GM19455 (cell line): ENCODE results near the gene LBX2.

Source experiments
- ATAC-seq: cut with Tn5 transposase; IDR thresholded peaks from one replicate; pipeline ENCODE4 v1.9.1; 2021; ENCODE audit not compliant: unreplicated experiment

LBX2 gene, protein sequence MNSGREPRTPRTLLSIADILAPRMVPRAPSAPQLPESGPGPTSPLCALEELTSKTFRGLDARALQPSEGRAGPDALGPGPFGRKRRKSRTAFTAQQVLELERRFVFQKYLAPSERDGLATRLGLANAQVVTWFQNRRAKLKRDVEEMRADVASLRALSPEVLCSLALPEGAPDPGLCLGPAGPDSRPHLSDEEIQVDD

DNA sequence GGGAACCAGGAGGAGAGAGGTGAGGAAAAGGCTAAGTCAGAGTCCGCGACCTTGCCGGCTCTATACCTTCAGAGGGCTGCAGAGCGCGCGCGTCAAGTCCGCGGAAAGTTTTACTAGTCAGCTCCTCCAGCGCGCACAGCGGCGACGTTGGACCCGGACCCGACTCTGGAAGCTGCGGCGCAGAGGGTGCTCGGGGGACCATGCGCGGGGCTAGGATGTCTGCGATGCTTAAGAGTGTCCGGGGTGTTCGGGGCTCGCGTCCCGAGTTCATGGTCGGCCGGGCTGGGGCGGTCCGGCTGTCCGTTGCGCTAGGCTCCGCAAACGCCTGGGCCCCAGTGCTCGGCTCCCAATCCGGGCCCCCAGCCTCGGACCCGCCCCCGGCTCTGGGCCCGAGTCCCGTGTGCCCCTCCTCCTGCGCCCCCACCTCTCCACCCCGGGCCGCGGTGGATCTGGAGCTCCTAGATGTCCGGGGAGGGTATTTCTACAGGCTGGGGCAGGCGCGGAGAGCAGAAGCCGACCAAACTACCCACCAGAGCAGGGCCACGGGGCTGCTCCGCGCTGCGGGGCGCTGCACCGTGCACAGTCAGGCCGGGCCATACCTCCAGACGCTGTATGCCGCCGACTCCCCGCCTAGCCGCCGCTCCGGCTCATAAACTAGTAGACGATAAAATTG lies at the start of gene LBX2:
Gene LBX2 (minus strand): TSS at position 337 of the 673 bp plus-strand sequence. CDS start 66 bp downstream, at position 271.
- no peak for ATAC-seq

- no peak for ATAC-seq
Measured at GRCh38 chr2:74548285-74548899, 49.0 kb upstream of the LBX2 start.

- no peak for ATAC-seq
Measured at GRCh38 chr2:74546004-74546403, 46.6 kb upstream of the LBX2 start.

DNA sequence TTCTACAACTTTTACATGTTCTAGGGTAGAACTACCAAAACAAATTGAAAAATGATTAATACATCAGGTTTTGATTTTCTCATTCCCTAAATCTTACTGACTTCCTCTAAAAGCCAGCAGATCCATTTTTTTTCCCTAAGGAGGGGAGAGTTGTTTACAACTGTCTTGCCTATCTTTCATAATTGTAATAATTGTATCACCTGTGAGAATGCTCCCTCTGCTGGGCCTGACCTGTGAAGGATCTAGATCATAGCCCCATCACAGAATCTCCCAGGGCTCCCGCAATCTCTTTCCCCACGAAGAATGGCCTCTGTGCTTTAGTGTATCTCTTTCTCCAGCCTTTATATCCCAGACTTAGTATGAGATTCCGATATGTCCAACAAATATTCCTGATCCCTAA lies 45.2 kb upstream of the LBX2 start:
- ATAC-seq, result no peak

DNA sequence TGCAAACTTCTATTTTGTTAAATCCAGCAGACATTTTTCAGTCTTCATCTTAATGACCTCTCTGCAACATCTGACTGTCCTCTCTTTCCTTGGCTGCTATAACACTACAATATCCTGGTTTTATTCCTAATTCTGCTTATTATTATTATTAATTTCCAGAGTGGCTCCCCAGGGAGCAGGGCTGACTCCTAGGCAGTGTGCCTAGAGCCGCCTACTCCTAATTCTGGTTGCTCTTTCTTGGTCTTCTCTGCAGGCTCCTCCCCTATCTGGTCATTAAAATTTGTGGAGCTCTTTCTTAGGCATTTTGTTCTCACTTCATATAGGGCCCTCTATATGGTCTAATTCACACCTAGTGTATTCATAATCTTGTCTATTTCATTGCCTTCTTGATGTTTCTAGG lies 43.6 kb upstream of the LBX2 start:
- ATAC-seq, result no peak

GRCh38 chr2:74540291-74540690 lies 40.9 kb upstream of the LBX2 start:
- no peak for ATAC-seq

GRCh38 chr2:74538881-74539339 lies 39.5 kb upstream of the LBX2 start:
- ATAC-seq, result no peak

GRCh38 chr2:74537140-74537539 lies 37.7 kb upstream of the LBX2 start:
- ATAC-seq, result no peak

DNA sequence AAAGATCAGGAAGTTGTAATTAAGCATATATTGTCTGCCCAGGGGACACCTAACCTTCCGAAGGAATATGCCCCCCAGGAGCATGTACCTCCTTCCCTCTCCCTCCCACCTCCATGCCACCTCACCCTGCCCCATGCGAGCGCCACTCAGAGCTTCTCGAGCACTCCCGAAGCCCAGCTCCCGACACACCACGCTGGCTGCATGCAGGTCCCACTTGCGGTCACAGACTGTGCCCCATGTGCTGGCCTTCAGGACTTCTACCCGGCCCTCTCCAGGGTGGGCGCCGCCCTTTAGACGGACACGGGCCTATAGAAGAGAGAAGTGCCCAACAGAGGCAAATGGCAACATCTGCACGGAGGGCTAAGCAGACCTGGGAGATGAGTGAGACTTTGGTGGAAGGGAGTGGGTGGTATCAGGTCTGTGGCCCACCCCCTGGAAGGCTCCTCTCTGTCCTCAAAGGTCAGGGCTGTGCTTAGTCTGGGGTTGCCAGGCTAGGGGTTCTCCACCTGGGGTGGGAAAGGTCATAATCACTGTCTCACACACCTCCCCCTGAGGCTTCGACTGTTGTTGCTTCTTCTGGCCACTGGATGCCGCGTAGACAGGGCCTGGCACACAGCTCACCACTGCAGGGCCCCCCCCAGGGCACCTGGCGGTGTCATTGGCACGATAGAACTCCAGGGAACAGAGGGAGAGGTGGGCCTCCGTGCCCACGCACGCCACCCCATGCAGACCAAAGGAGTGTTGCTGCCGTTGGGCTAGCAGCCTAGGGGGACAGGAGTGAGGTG lies 37.0 kb upstream of the LBX2 start:
- ATAC-seq, result no peak

DNA sequence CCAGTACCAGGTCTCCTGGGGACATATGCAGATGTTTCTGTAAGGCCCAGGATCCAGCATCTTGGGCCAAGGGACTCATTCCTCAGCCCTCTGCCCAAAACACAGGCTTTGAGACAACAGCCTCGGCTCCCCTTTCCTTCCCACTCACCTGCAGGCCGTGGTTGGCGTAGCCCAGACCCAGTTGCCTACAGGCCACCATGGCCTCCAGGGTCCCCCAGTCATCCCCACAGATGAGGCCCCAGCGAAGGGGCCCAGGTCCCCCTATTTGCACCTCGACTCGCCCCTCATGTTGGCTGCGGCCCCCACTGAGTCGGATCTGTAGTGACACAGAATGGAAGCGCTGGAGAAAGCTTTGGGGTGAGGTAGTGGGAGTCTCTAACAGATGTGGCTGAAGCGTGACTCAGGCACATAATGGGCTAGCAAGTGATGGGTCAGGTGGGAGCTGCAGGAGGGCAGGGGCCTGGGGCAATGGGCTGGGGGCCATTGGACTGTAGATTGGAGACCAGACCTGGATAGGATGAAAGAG lies 36.1 kb upstream of the LBX2 start:
- ATAC-seq, result no peak

- no peak for ATAC-seq
Measured at GRCh38 chr2:74534411-74534810, 35.0 kb upstream of the LBX2 start.

DNA sequence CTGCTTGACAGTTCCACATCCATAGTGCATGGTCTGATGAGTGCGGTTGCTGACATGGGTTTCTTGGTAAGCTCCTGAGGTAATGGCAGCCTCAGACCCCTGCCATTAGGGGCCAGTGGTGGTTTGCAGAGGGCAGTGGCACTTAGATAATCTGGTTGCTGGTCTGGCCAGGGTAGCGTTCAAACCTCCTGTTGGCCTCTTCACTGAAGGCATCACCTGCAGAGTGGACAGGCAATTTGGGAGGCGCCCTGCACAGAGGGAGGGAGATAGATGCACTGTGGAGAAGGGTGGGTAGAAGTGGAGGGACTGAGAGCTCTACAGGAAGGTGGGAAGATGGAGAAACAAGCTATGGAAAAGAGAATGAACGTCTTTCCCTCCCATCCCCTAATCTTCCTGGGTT lies 34.1 kb upstream of the LBX2 start:
- ATAC-seq, result no peak

GRCh38 chr2:74532222-74532621 lies 32.8 kb upstream of the LBX2 start:
- ATAC-seq, result no peak

DNA sequence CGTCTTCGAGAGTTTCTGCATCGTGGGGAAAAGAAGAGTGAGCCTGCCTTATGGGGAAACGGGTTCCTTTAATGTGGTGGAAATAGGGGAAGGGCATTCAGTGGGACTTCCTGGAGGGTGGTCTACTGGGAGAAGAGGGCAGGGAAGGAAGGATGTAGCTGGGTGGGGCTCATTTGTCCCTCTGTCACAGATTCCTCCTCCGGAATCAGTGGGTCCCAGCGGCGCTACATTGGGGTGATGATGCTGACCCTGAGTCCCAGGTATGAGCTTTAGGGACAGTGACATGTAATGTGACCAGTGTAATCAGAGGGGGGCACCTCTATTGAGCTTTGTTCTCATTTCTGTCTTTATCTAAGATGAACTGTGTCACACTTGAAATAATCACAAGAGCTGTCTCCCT lies 32.3 kb upstream of the LBX2 start:
- ATAC-seq, result no peak

DNA sequence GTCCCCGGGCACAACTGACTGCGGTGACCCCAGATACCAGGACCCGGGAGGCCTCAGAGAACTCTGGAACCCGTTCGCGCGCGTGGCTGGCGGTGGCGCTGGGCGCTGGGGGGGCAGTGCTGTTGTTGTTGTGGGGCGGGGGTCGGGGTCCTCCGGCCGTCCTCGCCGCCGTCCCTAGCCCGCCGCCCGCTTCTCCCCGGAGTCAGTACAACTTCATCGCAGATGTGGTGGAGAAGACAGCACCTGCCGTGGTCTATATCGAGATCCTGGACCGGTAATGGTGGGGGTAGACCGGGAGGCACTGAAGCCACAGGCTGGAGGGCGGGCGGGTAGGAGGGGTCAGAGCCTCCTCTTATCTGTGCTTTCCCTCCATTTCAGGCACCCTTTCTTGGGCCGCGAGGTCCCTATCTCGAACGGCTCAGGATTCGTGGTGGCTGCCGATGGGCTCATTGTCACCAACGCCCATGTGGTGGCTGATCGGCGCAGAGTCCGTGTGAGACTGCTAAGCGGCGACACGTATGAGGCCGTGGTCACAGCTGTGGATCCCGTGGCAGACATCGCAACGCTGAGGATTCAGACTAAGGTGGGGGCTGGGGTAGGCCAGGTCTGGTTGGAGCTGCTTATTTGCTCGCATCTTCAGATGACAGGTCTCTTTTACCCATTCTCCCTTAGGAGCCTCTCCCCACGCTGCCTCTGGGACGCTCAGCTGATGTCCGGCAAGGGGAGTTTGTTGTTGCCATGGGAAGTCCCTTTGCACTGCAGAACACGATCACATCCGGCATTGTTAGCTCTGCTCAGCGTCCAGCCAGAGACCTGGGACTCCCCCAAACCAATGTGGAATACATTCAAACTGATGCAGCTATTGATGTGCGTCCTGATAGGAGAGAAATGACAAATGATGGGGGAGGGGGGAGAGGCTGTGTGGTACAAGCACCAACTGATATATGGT lies 31.1 kb upstream of the LBX2 start:
- ATAC-seq, result peak; percentile 20

- peak; percentile 83 for ATAC-seq
Measured at GRCh38 chr2:74529357-74530238, 30.2 kb upstream of the LBX2 start, which contains the start of the genes AUP1 and HTRA2. Gene AUP1, minus strand, starts transcription at chr2:74529706. Its CDS starts 77 bp downstream, at chr2:74529629. Gene HTRA2, plus strand, starts transcription at chr2:74529933. Its CDS starts 74 bp downstream, at chr2:74530007.

DNA sequence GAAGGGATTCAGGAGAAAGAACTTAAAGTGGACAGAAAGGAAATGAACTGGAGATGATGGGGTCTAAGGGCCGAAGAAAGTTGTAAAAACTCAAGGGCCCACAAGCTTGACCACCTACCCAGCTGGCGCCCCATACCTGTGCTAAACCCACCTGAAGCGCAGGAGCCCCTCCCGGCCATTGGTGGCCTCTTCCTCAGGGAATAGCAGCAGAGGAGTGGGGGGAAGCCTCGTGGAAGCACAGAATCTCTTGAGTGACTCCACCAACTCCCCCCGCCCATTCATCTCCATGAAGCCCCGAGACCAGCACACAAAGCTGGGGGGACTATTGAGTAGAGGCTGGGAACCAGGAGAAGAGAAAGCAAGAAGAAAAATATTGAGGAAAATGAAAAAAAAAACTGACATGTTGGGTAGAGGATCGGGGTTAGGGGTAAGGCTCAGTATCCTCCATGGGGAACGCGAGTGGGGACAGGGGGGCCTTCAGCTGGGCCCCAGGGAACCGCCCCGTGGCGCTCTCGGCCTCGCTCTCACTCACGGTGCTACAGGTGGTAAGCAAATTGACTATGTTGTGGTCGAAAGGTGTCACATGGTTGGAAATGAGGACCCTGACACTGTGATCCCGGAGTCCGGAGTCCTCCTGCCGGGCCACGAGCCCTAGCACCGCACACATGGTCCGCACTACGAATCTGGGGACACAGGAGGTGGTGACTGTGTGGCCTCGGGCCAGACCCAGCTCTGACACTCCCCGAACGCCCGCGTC lies 29.4 kb upstream of the LBX2 start:
- peak; percentile 3 for ATAC-seq

GRCh38 chr2:74527741-74528140 lies 28.3 kb upstream of the LBX2 start:
- ATAC-seq, result no peak
